NOMO-1 treated with DMSO at 0.1 percent for 48 hours (cell line): ENCODE data around the gene CD1D.

Experiments used
- DNase-seq: peaks from one replicate; lab custom pipeline; 2025; ENCODE audit not compliant: unreplicated experiment; lab: John Stamatoyannopoulos, UW

CD1D gene

GRCh38 chr1:158180741-158181576 lies at the start of gene CD1D:
TSS of gene CD1D (plus strand) at chr1:158180895. CDS start at chr1:158181102, 207 bp downstream.
- peak; percentile 59 for DNase-seq

- no peak for DNase-seq
These were observed 49.5 kb upstream of the CD1D start for GRCh38 chr1:158131217-158131616.

GRCh38 chr1:158140764-158141192 lies 39.9 kb upstream of the CD1D start:
- no peak for DNase-seq

GRCh38 chr1:158145173-158145719 lies 35.4 kb upstream of the CD1D start:
- no peak for DNase-seq

- no peak for DNase-seq
These were observed 34.5 kb upstream of the CD1D start for GRCh38 chr1:158146165-158146564.

- DNase-seq: no peak
These were observed 34.0 kb upstream of the CD1D start for GRCh38 chr1:158146739-158147138.

GRCh38 chr1:158147401-158147800 lies 33.3 kb upstream of the CD1D start:
- DNase-seq: no peak

- peak; percentile 4 for DNase-seq
These were observed 32.8 kb upstream of the CD1D start for GRCh38 chr1:158147869-158148268.

- peak; percentile 57 for DNase-seq
These were observed 32.2 kb upstream of the CD1D start for GRCh38 chr1:158148468-158148867.

- DNase-seq: no peak
These were observed 31.5 kb upstream of the CD1D start for GRCh38 chr1:158149175-158149574.

GRCh38 chr1:158149577-158150269 lies 31.0 kb upstream of the CD1D start:
- DNase-seq: peak; percentile 68

- DNase-seq: peak; percentile 98
These were observed 30.2 kb upstream of the CD1D start for GRCh38 chr1:158150523-158150922.

- no peak for DNase-seq
These were observed 27.5 kb upstream of the CD1D start for GRCh38 chr1:158153179-158153578.

GRCh38 chr1:158153746-158154444 lies 26.8 kb upstream of the CD1D start:
- DNase-seq: peak; percentile 22

GRCh38 chr1:158154501-158154900 lies 26.2 kb upstream of the CD1D start:
- DNase-seq: no peak

GRCh38 chr1:158155673-158156072 lies 25.0 kb upstream of the CD1D start:
- DNase-seq: no peak

GRCh38 chr1:158159597-158159996 lies 21.1 kb upstream of the CD1D start:
- DNase-seq: no peak

GRCh38 chr1:158161446-158161845 lies 19.2 kb upstream of the CD1D start:
- DNase-seq: no peak

GRCh38 chr1:158163000-158163947 lies 17.4 kb upstream of the CD1D start:
- peak; percentile 76 for DNase-seq

GRCh38 chr1:158169105-158169504 lies 11.6 kb upstream of the CD1D start:
- DNase-seq: peak; percentile 89
